Activated naive CD4-positive, alpha-beta T cell treated with Interleukin-2 at 50 U/mL for 16 hours (primary cell): Measurements from ENCODE around the gene TAAR1.
"Not testable (repeated sequence)": the region's sequence is repeated elsewhere in the genome, so short reads cannot be mapped to it uniquely, and the experiment has no call there.

Source experiments
- DNase-seq: peaks from one replicate; pipeline ENCODE4 v3.0.0-alpha.2; 2020

Gene TAAR1

GRCh38 chr6:132659082-132659481 is at the start of gene TAAR1:
TAAR1 (minus strand) TSS chr6:132659182; CDS start chr6:132646003, 13,179 bp downstream.
- no peak for DNase-seq

GRCh38 chr6:132708771-132709170 is 49.8 kb upstream of the TAAR1 start:
- DNase-seq, result no peak

GRCh38 chr6:132708002-132708401 is 49.0 kb upstream of the TAAR1 start:
- no peak for DNase-seq

GRCh38 chr6:132706756-132707155 is 47.8 kb upstream of the TAAR1 start:
- DNase-seq, result not testable (repeated sequence)

- no peak for DNase-seq
Observed at GRCh38 chr6:132703936-132704335, 45.0 kb upstream of the TAAR1 start.

GRCh38 chr6:132698608-132699007 is 39.6 kb upstream of the TAAR1 start:
- no peak for DNase-seq

GRCh38 chr6:132695773-132696172 is 36.8 kb upstream of the TAAR1 start:
- DNase-seq, result no peak

- no peak for DNase-seq
Observed at GRCh38 chr6:132693478-132693877, 34.5 kb upstream of the TAAR1 start.

- no peak for DNase-seq
Observed at GRCh38 chr6:132690678-132691077, 31.7 kb upstream of the TAAR1 start.

GRCh38 chr6:132687306-132687705 is 28.3 kb upstream of the TAAR1 start:
- no peak for DNase-seq

- no peak for DNase-seq
Observed at GRCh38 chr6:132686531-132686930, 27.5 kb upstream of the TAAR1 start.

GRCh38 chr6:132685009-132685408 is 26.0 kb upstream of the TAAR1 start:
- no peak for DNase-seq

- no peak for DNase-seq
Observed at GRCh38 chr6:132684272-132684671, 25.3 kb upstream of the TAAR1 start.

GRCh38 chr6:132683543-132683942 is 24.6 kb upstream of the TAAR1 start:
- no peak for DNase-seq

- DNase-seq, result not testable (repeated sequence)
Observed at GRCh38 chr6:132679094-132679493, 20.1 kb upstream of the TAAR1 start.

GRCh38 chr6:132675749-132676148 is 16.8 kb upstream of the TAAR1 start:
- DNase-seq, result no peak

- DNase-seq, result no peak
Observed at GRCh38 chr6:132675002-132675401, 16.0 kb upstream of the TAAR1 start.

- no peak for DNase-seq
Observed at GRCh38 chr6:132673376-132674094, 14.6 kb upstream of the TAAR1 start.

- no peak for DNase-seq
Observed at GRCh38 chr6:132671295-132671694, 12.3 kb upstream of the TAAR1 start.

GRCh38 chr6:132669690-132670291 is 10.8 kb upstream of the TAAR1 start:
- no peak for DNase-seq

GRCh38 chr6:132666118-132666517 is 7.1 kb upstream of the TAAR1 start:
- DNase-seq, result no peak

- DNase-seq, result no peak
Observed at GRCh38 chr6:132664309-132665034, 5.5 kb upstream of the TAAR1 start.

- no peak for DNase-seq
Observed at GRCh38 chr6:132663661-132664060, 4.7 kb upstream of the TAAR1 start.

- no peak for DNase-seq
Observed at GRCh38 chr6:132661906-132662305, 2.9 kb upstream of the TAAR1 start.
